HG03066 (cell line): Measurements from ENCODE around the gene FCER1G.

Experiments used
- ATAC-seq: cut with Tn5 transposase; IDR thresholded peaks from one replicate; pipeline ENCODE4 v1.9.1; 2021; ENCODE audit warnings: low read depth; ENCODE audit not compliant: unreplicated experiment

The FCER1G gene

GRCh38 chr1:161185732-161186311 lies 29.3 kb upstream of the FCER1G start:
- peak; percentile 35 for ATAC-seq

- no peak for ATAC-seq
These were observed 27.8 kb upstream of the FCER1G start for GRCh38 chr1:161187311-161187710.

GRCh38 chr1:161188381-161188780 lies 26.7 kb upstream of the FCER1G start:
- no peak for ATAC-seq

- no peak for ATAC-seq
These were observed 26.1 kb upstream of the FCER1G start for GRCh38 chr1:161189036-161189435.

DNA sequence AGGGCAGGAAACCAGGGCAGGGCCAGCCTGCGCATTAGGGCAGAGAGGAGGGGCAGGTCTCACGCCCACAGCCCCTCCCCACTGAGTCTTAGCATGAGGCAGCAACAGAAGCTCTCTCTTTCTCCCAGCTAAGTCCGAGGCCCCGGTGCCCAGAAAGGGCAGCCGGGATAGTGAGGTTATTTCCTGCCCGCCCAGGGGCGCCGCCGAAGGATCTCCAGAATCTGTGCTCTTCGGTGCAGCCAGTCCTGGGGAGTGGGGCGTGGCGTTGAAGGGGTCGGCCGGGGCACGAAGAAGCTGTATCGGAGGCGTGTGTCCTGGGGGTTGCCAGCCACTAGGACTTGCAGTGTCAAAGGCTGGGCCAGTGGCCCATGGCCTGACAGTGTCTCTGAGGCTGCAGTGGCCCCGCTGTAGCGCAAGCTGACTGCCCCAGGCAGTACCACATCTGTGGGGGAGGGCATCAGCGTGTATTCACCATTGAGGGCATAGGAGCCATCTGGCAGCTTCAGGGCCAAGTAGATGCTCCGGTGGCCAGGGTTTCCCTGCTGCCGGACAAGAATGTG lies 24.1 kb upstream of the FCER1G start:
- ATAC-seq: no peak

GRCh38 chr1:161191971-161192370 lies 23.1 kb upstream of the FCER1G start:
- no peak for ATAC-seq

GRCh38 chr1:161192476-161193465 lies 22.3 kb upstream of the FCER1G start:
- ATAC-seq: peak; percentile 61

GRCh38 chr1:161193561-161194235 lies 21.4 kb upstream of the FCER1G start:
- no peak for ATAC-seq

DNA sequence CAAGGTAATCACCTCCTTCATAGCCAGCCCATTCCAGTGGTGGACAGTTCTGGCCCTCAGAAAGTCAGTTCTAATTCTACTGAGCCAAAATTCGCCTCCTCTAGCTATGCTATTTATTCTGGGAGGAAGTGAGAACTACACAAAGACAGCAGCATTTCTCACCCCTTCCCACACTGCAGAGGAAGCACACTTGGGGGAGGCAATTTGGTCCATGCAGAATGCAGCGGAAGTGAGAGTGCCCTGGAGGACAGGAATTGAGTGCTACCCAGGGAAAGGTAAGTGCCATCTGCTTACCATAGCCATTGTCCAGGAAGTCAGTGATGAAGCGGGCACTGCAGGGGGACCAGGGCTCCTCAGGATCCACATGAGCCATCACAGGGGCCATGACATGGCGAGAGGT lies 19.9 kb upstream of the FCER1G start:
- ATAC-seq: no peak

DNA sequence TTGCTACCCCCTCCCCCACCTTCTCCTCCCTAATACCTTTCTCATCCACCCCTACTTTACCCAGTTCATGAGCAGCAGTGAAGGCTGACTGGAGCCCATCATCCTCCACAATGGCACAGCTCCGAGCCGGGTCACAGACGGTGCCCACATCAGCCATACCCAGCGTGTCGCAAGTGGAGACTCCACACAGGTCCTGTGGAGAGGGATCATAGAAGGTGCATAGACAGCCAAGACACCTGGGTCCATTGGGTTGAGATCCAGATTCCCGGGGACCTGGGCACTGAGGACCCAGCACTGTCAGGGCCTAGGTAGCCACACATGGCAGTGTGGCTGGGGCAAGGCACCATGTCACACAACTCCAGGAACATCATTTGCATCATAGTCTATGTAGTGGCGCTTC lies 19.0 kb upstream of the FCER1G start:
- ATAC-seq: no peak

DNA sequence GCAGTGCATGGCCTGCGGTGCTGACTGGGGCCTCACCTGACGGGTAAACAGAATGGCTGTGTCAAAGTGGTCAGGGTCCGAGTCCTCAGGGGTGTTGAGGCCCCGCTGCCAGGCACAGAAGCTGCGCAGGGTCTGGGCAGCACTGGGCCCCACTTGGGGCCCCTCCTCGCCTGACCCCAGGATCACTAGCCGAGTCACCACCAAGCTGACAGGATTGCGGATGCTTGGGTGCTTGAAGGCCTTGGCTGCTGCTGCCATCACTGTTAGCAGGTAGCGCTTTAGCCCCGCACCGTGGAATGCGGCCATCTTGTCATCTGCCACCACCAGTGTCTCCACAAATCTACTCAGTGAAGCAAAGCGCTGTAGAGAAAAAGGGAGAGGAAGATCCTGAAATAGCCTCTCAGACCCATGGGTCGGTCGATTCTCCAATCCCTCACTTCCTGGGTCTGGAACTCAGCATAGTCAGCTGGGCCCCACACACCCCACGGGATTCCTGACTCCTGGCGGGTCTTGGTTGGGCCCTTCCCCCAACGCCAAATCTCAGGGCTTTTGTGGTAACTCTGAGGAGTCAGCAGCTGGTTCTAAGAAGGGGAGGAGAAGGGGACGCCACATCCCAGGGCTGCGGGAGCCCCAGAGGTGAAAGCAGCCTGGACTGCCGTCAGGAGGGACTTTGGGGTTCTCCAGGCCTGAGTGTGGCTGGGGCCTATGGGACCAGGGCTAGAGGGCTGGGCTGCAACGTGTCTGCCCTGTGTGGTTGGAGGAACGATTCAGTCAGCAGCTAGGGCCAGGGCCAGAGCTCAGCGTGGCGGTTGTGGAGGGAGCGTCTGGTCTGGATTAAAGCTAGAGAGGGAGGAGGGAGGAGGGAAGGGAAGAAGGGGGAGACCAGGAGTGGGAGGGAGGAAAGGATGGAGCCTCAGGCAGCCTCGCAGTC lies 18.3 kb upstream of the FCER1G start:
- no peak for ATAC-seq

DNA sequence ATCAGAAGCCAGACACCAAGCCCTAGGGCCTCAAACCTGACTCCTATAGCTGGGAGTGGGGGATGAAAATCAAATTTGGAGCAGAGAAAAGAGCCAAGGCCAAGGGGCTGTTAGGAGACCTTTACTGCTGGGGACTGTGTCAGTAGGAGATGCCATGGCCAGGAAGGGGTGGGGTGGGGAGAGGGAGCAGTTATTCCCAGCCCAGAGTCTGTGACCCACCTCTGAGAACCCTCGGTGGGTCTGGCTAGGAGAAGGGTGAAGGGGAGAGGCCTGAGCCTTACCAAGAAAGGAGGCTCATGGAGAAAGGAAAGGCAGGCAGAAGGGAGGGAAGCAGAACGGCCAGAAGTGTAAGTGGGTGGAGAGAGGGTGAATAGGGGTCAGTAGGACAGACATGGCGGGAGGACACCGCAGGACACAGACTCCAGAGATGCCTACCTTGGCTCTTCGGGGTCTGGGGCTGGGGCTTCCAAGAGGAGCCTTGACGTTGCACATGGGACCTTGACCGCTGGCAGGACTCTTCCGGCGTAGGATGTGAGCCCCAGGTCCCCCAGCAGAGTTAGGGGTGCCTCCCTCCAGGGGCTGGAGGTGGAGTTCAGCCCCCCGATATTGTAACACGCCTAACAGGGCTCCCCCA lies 17.4 kb upstream of the FCER1G start:
- ATAC-seq: no peak

- ATAC-seq: no peak
These were observed 16.8 kb upstream of the FCER1G start for GRCh38 chr1:161198194-161198896.

GRCh38 chr1:161198897-161199431 lies 16.1 kb upstream of the FCER1G start, which contains the start of gene ADAMTS4:
Gene ADAMTS4 (minus strand): TSS chr1:161199054. CDS start chr1:161198627, 427 bp downstream.
- no peak for ATAC-seq

DNA sequence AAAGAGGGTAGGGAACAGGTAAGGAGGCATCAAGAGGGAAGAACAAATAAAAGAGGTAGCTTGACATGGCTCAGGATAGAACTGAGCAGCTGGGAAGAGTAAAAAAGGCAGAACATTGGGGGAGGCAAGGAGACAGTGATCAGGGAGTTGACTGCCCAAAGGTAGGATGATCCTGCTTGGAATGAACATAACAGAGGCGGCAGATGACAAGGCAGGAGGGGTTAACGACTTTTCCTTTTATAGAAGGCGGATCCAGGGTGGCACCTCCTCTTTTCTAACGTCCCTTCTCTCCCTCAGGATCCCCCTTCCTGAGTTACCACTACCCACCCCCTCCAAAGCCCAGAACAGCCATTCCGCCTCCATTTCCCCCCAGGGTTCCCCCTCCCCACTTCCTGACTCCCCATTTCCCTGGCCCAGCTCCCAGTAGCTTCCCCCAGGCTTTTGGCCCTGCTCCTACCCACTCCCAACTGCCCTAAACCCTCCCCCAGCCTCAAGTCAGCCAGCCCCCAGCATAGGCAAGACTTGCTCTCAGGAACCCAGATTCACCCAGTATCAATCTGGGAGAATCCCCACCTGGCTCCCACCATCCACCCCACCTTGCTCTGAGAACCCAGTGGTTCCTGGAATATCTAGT lies 15.5 kb upstream of the FCER1G start:
- no peak for ATAC-seq

DNA sequence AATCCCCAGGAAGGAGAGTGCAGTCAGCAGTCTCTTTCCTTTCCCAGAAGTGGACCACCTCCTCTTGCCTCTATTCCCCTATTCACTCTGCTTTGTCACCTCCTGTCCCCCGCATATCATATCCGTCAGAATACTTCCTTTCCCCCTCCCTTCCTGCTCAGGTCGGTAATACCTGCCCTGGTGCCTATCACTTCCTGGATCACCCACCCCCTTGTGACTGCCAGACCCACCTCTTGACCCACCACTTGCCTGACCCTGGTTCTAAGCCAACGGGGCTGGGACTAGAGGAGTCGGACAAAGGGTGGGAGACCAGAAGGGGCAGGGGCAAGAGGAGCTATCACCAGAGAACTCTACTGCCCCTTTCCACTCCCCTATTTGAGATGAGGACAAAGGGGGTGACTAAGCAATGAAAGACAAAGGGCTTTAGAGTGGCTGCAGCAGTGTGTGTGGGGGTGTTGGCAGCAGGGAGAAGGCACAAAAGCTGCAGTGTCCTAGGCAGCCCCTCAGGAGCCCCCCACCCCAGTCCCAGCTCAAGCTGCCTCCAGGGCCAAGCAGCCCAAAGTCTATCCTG lies 14.6 kb upstream of the FCER1G start:
- ATAC-seq: no peak

GRCh38 chr1:161200992-161201835 lies 13.9 kb upstream of the FCER1G start:
- no peak for ATAC-seq
